Activated CD4-positive, alpha-beta T cell treated with anti-CD3 and anti-CD28 coated beads, Interleukin-10, Interleukin-2, amounts not matched to agents 100 ng/mL and 50 ng/mL, durations not matched to agents 16 hours and 8 hours (primary cell): ENCODE results near the gene ZYX.
A peak's percentile ranks its signal among the peaks of the same experiment; 100 is the strongest.
"Not testable (repeated sequence)": the region's sequence is repeated elsewhere in the genome, so short reads cannot be mapped to it uniquely, and the experiment has no call there.

Experiments
- DNase-seq: peaks from one replicate; pipeline ENCODE4 v3.0.0-alpha.2; 2020

Gene ZYX

GRCh38 chr7:143399642-143400041 lies 18.5 kb downstream of the ZYX start:
- DNase-seq: no peak

DNA sequence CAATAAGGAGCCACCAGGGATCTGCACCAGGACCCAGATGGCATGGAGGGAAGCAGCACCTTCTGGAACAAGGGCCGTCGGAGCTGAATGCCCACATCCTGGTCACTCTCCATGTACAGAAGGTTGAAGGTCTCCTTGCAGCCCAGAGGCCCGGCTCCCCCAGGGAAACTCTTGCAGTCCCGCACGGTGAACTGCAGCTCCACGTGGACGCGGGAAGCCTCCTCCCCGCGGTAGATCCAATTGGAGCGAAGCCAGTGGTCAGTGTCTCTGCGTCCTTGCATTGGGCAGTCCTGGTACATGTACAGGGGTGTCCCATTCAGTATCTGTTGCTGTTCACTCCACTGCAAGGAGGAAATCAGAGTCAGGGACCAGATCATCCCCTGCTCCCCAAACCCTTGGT lies 20.1 kb downstream of the ZYX start:
- no peak for DNase-seq

- DNase-seq: not testable (repeated sequence)
These were observed 21.1 kb downstream of the ZYX start for GRCh38 chr7:143402233-143402632.

DNA sequence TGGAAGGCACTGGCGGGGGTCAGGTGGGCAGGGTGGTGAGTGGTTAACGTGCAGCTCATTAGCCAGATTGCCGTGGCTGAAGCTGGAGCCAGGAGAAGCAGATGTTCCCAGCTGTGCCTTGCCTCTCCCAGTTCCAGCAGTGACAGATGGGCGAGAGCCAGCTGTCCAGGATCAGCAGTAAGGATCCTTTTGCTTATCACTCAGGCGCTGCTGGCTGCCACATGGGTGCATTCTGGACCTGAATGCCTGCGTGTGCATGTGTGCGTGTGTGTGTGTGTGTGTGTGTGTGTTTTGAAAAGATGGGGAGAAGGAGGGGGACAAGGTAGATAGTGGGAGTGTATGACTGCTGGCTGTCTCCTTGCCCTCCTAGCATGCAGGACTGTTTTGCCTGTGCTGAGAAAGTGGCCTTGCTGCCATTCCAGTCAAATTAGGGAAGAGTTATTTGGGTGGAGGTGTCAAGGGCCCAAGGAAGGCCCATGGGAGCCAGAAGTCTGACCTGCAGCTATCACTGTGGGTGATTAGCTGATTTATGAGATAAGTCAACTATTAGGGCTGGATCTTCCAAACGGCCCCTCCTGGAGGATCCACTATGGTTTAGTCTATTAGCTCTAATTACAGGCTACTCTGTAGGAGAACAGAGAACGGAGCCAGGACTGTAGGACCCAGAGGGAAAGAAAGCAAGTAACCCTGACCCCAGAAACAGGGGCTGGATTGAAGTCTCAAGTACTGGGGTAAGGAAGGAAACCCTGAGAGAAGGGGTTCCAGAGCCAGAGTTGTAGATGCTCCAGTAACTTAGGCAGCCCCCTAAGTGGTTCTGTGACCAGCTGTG lies 24.2 kb downstream of the ZYX start:
- no peak for DNase-seq

GRCh38 chr7:143406002-143406357 lies 24.8 kb downstream of the ZYX start:
- DNase-seq: no peak

DNA sequence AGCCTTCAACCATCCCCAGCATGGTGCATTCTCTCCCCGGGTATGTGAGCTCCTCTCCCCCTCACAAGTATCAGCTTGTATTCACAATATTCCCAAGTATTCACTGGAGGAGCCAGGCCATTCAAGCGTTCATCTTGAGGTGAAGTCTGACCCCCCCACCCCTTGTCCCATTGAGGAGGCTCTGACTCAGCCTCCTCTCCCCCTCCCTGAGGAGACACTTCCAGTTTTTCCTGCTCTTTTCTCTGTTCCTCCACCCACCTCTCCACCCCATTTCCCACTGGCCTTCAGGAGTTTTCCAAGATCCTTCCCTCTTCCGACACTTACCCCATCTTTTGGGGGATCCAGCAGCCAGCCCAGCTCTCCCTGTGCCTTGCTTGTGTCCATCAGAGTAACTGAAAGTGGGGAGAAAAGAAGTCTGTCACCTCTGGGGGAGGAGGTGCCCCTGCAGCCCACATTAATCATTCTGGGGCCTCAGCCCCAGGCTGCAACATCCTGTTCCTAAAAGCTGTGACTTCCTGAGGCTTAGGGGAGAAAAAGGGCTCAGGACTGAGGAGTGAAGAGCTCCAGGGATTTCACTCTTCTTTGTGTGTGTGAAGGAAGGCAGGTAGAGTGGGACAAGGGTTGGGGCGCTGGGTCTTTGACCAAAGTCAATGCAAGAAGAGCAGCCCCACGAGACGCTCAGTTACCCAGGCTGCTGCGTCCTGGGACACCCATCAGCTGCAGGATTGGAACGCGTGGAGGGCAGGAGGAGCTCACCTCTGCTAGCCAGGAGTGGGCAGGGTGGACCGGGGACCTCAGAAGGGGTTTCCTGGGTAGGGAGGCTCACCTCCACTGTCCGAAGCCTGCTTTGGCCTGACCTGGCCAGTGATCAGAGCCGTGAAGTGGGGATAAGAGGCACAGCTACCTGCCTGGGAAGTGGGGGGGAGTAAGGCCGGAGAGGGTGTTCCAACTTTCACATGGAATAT lies 26.4 kb downstream of the ZYX start:
- DNase-seq: peak; percentile 32

- DNase-seq: no peak
These were observed 27.1 kb downstream of the ZYX start for GRCh38 chr7:143408252-143408685.

DNA sequence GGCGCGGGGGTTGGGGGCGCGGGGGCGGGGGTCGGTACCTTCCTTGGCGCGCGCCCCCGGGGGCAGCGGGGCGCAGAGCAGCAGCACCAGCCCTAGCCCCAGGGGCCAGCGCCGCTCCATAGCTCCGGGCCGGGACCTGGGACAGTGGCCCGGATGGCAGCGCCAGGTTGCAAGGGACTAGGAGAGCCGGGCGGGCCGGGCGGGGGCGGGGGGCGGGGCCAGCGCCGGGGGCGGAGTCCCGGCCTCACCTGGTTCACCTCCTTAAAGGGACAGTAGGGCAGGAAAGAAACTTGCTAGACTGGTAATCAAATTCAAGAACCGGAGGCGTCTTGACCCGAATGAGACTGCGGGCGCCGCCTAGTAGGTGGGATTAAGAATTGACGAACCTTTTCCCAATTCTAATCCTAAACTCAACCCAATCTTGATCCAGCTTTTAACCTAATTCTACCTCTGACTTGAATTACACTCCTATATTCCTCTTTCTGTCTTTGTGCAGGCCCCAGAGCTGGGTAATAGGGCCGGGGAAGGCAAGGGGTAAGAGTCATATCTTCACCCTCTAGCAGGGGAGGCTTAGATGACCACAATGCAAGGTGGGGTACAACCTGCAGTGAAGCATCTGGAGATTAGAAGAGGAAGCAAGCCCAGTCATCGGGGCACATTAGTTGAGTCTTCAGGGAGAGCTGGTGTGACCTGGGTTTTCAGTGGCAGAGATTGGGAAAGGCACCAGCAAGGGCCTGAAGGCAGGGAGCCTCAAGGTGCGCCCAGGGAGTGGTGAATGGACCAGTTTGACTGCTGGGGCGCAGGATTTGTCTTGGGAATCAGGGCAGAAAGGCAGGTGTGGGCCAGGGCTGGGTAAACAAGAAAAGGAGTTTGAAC lies 27.8 kb downstream of the ZYX start, which contains the start of gene EPHA1:
EPHA1 (minus strand) TSS at position 171 of the 876 bp plus-strand sequence; CDS start at position 120, 51 bp downstream.
- DNase-seq: peak; percentile 35

GRCh38 chr7:143410521-143411004 lies 29.4 kb downstream of the ZYX start:
- DNase-seq: no peak

GRCh38 chr7:143411976-143412708 lies 31.0 kb downstream of the ZYX start:
- no peak for DNase-seq

- DNase-seq: no peak
These were observed 32.0 kb downstream of the ZYX start for GRCh38 chr7:143413123-143413522.

- DNase-seq: not testable (repeated sequence)
These were observed 34.1 kb downstream of the ZYX start for GRCh38 chr7:143415209-143415608.

DNA sequence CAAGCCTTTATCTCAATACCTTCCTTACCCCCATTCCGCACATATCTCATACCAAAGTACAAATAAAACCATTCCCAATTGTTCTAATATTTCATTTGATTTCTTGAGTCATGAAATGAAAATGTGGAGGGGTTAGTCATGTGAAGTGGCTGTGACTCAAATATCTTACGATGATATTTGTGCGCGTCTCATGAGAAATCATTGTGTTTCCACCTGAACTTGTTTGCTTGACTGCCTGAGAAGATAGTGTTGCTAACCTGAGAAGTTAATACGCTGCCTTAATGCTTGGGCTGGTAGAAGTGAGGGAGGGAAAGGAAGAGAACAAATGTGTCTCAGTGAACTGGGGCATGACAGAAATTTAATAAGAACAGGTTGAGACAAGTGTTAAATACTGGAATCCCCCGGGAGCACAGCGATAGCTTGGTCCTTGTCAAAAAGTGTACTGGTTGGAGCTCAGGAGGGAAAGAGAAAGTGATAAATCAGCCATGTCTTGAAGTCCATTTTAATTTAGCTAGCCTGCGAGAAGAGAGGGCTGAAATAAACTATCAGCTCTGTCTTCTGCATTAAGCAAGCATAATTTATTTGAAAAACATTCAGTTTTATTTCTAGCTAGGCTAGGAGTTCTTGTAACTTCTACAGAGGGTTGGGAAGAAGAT lies 34.7 kb downstream of the ZYX start:
- no peak for DNase-seq

- DNase-seq: peak; percentile 50
These were observed 35.5 kb downstream of the ZYX start for GRCh38 chr7:143416565-143417149.

- DNase-seq: no peak
These were observed 36.7 kb downstream of the ZYX start for GRCh38 chr7:143417734-143418383.

- no peak for DNase-seq
These were observed 37.7 kb downstream of the ZYX start for GRCh38 chr7:143418681-143419458.

GRCh38 chr7:143419880-143420279 lies 38.7 kb downstream of the ZYX start:
- DNase-seq: no peak

DNA sequence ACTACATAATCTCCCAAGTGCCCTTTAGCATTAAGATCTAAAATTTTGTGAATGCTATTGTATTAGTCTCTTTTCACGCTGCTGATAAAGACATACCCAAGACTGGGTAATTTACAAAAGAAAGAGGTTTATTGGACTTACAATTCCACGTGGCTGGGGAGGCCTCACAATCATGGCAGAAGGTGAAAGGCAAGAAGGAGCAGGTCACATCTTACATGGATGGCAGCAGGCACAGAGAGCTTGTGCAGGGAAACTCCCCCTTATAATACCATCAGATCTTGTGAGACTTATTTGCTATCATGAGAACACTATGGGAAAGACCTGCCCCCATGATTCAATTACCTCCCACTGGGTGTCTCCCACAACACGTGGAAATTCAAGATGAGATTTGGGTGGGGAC lies 39.5 kb downstream of the ZYX start:
- DNase-seq: not testable (repeated sequence)

- DNase-seq: no peak
These were observed 40.9 kb downstream of the ZYX start for GRCh38 chr7:143422033-143422432.
